Measurements from ENCODE around the gene L3MBTL3.

L3MBTL3 gene
- 41.0 to 52.1 reads per million in 2 donors for total RNA-seq

DNA sequence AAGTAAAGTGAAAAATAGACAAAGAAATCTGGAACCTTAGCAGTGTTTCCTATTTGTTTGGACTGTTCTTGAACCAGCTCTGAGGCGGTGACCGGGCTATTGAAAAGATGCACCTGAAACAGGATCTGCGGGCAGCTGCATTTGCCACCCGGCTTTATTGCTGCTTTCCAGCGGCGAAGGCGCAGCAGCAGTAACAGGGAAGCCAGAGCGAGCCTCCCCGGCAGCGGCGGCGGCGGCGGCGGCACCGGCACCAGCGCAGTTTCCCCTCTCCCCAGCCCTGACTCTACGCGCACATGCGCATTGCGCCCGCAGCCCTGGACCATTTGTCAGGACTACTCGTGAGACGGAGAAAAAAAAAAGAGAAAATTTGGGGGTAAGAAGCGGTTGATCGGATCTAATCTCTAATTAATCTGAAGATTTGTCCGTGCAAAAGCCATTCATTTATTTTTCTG lies at the start of gene L3MBTL3:
Gene L3MBTL3, plus strand, starts transcription at position 290 of the 452 bp plus-strand sequence. CDS start 24,119 bp downstream, outside the sequence.
- peak; percentile 82 for DNase-seq

DNA sequence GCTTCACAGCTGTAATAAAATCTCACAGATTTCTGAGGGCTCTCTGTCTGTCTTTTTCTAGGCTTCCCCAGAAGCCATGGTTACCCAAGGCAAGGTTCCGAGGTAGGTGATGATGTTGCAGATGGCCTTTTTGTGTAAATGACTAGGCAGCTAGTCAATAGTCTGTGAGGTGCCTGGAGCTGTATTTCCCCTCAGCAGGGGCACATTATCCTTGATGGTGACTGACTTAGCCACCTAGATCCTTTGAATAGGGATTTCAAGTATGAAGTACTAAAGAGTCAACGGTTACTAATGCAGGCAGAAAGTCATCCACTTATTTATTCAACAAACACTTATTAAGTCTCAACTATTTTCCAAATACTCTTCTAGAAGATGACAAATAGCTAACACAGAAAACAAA lies 49.3 kb upstream of the L3MBTL3 start:
- DNase-seq, result no peak

DNA sequence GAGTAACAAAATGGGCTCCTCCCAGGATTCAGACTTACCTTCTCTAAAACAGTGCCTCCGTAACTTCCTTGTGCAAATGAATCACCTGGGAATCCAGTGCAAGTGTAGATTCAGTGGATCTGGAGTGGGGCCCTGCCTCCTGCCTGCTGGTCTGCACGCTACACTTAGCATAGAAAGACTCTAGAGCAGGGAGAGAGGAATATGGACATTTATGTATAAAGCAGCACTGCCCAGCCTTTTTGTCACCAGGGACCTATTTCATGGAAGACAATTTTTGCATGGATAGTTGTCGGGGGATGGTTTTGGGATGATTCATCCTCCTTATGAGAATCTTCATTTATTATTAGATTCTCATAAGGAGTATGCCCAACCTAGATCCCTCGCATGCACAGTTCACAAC lies 42.3 kb upstream of the L3MBTL3 start:
- DNase-seq, result no peak

DNA sequence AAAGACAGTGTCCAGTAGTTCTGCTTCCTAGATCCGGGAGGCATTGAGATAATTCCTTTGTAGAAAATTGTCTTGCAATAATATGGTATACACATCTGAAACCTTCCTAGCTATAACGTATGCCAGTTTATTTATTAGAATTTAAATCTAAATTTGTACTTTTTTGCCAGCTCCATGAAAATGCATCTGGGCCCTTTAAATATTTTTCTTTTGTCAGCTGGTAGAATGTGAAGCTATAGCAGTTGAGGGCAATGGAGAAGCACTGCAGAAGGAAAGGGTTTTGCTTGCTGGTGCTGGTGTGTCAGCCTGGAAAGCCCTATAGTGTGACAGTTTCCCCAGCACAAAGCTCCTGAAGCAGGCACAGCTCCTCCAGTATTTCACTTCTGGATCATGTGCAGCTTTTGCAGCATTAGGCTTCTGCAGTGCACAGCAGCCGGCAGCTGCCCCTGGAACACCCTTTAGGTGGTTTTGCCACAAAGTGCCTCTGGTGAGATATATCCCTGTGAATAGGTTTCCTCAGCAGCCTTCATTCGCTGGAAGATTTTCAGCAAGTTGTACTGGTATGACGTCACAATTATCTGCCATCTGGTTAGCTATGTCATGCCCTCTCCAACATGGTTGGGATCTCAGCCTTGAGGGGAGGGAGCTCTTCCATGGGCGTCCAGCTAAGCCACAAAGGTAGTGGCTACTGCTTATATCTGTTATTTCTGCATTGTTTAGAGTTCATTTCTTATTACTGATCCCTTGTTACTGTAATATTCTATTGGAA lies 40.0 kb upstream of the L3MBTL3 start:
- DNase-seq, result no peak

DNA sequence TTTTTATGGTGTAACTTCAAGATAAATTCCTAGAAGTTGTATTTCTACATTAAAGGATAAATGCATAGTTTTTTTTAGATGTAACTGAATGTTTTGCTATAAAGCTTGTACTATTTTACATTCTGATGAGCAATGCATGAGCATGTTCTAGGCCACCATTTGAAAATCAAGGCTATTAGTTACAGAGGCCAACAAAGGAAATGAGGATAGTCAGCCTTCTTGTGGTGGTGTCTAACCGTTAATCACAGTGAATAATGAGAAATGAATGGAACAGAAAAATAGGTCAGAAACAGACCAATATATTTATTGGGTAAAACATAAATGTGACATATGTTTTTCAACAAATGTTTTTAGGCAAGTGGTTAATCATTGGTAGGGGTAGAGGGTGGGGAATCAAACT lies 37.6 kb upstream of the L3MBTL3 start:
- DNase-seq, result no peak

DNA sequence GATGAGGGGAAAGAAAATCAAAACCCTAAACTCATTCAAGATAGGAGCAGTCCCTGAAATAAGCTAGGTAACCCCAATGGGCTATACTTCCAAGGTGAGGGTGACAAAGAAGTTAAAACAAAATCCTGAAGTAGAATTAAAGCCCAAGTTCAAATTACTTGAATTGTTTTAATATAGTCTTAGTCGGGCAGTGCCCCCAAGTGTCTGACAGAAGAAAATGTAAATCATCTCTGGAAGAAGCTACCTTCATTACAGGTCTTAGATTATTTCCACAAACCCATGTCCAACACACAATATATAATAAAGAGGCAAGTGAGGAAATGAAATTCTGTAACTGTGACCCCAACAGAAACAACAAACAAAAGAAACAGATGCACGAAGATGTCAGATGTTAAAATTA lies 36.8 kb upstream of the L3MBTL3 start:
- no peak for DNase-seq

DNA sequence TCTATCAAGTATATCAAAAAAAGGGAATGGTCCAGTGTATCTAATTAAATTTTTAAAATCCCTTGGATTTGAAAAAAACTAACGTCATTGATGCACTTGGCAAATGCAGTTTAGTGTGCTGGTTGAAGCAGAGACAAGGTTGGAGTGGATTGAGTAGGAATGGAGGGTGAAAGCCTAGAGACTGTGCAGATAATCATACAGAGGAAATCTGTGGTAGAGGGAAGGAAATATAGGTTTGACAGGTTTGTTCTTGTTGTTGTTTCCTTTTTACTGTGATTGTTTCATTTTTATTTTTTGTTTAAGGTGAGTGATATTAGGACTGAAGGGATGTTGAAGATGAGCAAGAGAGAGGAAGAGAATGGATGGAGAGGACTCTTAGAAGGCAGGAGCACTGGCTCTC lies 29.0 kb upstream of the L3MBTL3 start:
- no peak for DNase-seq

DNA sequence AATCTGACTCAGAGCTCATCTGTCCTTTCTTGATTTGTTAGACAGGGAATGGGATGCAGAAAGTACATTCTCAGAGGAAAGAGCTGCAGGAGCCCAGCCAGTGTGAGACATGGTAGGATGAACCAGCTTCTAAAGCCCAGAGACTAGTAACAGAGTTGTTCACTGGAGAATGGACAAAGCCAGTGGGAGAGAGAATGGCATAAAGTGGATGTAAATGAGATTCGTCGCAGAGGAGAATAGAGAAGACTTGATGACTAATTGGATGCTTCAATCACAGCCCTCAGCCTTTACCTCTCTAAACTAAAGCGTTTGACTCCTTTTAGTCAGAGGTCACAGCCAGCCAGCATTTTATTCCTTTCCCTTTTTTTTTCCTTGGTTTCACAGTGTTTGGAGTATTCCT lies 25.5 kb upstream of the L3MBTL3 start:
- DNase-seq, result no peak

DNA sequence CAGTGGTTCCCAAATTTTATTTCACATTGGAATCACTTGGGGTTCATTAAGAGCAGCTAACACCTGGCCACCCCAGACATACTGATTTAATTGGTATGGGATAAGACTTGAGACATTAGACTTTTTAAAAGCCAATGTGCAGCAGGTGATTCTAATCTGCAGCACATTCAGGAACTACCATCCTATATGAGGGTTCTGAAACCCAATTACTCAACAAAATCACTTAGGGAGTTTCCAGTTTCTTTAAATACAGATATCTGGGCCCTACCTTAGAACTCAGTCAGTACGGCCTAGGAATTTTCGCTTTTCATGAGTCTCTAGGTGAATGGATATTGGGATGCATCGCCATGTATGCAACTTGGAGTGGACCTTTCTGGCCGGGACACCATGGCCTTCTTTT lies 24.0 kb upstream of the L3MBTL3 start:
- no peak for DNase-seq

DNA sequence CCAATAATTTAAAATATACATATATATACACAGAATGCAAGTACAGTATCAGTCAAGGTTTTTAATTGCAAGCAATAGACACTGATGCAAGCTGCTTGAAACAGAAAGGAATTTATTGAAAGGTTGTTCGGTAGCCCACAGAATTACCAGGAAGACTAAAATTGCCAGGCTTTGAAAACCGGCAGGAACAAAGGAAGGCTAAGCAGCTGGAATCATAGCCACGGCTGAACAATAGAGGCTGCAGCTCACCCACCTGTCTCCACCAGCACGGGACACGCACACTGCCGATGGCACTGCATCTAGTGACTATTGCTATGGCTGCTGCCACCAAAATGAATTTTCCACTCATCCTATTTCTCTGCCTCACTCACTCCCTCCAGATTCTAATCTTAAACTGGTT lies 22.0 kb upstream of the L3MBTL3 start:
- DNase-seq, result no peak

DNA sequence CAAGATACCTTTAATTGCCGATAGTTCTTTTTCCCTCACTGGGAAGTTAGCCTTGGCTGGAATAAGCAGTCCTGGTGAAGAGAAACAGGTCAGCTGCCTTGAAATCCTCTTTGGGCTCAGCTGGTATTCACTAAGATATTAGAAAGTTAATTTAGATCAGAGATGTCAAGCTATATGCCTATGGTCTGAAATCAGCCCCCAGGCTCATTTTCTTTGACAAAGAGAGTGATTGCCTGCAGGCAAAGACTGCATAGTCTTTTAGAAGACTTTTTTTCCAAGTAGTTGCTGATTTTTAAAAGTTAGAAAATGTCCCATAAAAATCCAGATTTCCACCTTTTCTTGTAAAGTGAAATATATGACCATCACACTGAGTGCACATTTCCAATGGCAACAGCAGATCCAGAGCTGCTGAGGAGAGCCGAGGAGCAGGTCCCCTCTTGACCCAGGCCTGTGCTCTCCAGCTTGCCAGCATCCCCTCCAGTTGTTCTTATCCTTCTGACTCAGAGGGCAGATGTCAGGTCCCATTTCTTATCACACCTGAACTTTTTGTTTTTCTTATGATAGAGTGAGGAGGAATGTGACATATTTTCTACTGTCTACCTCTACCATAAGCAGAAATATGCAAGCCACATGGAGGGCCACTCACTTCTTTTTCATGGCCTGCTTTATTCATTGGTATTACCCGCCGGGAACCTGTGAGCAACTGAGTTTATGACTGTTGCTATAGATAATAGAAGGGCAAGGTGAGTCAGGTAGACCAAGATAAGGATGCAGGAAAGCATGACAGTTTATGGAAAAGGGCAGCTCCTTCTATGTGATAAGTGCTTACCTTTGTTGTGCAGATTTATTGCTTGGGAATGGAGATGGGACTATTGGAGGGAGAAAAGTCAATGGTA lies 17.6 kb upstream of the L3MBTL3 start:
- no peak for DNase-seq

DNA sequence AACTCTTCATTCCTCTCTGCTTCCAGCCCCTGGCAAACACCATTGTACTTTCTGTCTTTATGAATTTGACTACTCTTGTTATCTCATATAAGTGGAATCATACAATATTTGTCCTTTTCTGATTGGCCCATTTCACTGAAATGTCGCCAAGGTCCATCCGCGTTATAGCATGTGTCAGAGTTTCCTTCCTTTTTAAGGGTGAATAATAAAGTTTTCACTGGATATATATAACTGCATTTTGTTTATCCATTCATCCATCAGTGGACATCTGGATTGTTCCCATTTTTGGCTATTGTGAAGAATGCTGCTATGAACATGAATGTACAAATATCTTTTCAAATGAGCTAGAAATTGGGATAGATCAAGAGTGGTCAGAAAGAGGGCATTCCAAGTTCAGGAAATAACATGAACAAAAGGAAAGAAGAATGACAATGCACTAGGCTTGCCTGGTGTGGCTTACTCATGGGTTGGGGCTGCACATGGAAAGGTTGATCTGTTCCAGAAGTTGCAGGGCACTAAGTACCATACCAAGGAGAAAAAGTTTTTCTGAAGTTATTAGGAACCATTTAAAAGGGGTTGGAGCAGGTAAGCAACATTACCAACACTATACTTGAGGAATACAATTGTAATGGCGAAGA lies 10.0 kb upstream of the L3MBTL3 start:
- DNase-seq, result no peak

DNA sequence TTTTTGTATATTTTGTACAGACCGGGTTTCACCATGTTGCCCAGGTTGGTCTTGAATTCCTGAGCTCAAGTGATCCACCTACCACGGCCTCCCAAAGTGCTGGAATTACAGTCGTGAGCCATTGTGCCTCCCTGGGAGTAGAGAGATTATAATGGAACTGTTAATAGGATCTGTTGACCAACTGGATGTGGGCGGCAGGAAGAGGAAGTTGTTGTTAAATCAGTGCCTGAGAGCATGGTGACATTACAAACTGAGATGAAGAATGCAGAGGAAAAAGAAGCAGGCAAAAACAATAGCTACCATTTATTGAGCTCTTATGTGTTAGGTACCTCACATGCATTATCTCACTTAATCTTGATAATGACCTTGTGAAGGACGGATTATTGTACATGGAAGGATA lies 9.2 kb upstream of the L3MBTL3 start:
- no peak for DNase-seq

DNA sequence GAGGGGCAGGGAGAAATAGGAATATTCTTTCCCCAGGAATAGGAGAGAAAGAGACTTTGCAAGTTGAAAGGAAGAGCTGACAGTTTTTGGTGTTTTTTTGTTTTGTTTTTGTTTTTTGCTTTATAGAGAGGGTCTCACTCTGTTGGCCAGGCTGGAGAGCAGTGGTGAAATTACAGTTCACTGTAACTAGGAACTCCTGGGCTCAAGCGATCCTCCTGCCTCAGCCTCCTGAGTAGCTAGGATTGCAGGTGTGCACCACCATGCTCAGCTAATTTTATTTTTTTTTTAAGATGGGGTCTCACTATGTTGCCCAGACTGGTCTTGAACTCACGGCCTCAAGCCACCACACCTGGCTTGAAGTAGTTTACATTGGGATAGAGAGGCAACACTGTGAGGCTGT lies 8.0 kb upstream of the L3MBTL3 start:
- DNase-seq, result no peak

DNA sequence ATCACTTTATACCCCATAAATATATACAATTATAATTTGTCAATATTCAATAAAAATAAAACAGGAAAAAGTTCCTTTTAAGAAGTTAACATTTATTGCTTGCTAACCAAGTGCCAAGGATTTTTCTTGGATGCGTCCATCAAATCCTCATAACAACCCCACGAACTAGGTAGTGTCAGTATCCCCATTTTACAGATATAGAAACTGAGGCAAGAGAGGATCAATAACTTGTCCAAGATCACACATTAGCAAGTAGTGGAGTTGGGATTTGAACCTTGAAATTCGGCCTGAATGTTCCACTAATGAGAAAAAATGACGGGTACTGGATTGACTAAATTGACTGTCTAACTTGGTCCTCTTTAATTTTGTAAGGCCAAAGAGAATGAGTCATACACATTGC lies 5.7 kb upstream of the L3MBTL3 start:
- DNase-seq, result no peak

DNA sequence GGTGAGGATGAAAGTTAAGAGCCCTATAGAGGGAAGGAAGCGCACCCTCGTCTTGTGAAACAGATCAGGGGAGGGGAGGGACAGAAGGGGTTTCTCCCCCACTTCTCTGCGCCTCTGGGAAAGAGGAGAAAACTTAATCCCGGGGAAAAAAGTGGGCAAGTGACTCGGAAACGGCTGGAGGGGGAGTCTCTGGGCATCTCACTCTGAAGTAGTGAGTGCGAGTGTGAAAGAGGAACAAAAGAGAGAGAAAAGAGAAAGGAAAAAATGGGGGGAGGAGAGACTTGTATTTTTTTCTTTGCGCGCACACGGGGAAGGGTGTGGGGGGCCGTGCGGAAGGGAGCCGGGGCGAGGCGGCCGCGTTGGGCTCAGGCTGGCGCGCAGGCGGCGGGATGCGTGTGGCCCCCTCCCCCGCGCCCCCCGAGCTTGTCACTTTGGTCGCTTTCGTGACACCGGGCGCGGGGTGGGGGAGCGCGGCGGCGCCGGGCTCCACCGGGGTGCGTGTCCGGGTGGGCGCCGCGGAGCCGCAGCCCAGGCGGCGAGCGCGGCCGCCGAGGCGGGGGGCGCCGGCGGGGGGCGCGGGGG lies 454 bp downstream of the L3MBTL3 start:
- DNase-seq, result peak; percentile 26

DNA sequence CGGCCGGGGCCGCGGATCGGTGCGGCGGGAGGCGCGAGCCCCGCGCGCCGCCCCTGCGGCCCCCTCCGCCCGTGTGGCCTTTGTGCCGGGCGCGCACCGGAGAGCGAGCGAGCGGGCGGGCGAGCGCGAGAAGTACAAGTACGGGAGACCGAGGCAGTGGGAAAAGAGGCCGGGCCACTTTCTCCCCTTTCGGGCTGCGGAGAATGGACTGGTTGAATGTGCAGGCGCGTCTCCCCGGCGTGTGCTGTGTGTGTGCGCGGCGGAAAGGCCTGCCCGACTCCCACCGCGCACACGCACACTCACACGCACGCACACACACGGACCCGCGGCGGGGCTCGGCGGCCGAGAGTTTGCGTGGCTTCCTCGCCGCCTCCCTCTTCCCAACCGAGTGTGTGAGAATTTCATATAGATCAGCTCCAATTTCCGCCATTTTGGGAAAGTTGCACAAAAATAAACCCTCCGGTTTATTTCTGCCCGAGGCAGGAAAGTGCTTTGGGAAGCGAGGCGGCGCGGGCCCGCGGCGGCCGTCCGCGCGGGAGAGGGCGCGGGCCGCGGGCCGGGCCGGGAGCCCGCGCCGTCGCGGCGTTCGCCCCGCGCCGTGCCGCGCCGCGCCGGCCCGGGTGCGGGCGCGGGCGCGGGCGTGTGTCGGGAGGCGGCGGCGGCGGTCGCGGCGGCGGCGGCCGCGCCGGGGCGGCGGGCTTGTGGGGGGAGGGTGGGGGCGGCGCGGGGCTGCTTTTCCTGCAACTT lies 1.1 kb downstream of the L3MBTL3 start:
- DNase-seq, result peak; percentile 27

DNA sequence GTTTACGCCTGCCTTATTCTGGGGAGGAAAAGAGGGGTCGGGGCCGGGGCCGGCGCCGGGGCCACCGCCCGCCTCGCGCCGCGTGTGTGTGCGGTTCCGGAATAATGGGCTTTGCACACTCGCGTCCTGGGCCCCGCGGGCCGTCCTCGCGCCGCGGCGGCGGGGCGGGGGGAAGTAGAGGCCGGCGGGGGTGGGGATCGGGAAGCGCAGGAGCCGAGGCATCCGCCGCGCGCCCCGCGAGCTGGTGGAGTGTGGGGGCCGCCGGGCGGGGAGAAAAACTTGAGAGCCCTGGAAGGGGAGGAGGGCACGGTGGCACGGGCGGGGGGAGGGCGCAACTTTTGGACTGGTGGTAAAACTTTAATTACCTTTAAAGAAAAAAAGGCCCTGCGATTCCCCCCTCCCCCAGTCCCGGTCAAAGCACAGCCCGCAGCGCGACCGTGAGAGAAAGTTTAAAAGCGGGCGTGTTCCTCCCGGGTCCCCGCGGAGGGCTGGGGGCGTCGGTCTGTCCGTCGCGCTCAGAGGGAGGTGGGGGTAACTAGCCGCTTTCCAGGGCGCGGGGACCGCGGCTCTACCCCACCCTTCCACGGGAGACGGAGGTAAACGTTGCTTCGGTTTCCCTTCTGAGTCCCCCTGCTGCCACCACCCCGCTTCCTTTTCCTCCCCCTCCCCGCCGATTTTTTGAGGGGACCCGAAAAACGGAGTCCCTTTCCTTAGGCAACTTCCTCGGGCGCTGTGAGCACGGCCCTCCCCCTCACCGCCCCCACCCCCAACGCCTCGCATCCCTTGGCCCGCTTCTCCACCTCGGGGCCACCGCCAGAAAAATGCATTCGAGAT lies 1.9 kb downstream of the L3MBTL3 start:
- peak; percentile 38 for DNase-seq

DNA sequence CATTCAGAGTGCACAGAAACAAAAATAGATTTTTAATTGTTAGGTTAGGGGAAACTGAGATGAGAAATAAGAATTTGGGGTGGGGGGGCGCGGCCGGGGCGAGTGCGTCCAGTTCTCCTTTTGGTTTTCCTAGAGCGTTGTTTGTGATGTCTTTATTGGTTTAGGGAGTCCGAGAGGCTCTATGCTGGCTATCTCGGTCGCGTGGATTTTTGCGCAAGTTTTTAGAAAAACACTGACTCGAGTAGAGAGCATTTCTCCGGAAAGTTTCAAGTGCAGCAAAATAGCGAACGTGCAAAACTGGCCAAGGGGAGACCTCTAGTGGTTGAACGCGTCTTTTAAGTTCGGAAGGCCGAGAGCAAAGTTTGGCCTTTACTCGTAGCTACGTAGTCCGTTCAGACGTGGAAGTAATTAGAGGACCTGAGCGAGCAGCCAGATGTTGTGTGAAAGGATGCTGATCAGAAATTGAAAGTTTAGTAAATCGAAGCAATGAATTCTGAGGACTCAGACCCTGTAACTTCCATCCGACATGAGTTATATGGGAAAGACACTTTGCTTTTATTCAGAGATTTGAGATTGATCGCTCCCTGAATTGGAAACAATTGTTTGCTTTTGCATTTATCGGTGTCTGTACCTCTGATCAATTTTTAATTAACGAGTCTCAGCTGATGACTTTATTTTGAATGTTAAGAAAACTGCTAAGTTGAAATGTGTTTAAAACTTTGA lies 2.7 kb downstream of the L3MBTL3 start:
- DNase-seq, result peak; percentile 59

DNA sequence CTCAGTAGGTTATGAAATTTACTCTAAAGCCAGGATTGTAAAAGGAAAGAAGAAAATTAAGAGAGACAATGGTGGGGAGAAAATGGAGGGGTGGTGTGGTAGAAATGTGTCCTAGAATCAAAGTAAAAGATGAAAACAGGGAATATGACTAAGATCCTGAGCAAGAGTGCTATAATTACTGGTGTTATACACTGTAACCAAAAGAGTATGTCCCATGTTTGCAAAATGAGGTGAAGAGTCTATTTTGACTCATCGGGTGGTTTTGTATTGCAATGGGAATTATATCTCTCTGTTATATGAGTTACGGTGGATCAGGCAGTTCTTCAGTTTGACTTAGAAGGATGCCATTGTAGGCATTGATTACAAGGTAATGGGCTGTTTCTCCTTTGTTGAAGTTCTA lies 8.5 kb downstream of the L3MBTL3 start:
- DNase-seq, result no peak

DNA sequence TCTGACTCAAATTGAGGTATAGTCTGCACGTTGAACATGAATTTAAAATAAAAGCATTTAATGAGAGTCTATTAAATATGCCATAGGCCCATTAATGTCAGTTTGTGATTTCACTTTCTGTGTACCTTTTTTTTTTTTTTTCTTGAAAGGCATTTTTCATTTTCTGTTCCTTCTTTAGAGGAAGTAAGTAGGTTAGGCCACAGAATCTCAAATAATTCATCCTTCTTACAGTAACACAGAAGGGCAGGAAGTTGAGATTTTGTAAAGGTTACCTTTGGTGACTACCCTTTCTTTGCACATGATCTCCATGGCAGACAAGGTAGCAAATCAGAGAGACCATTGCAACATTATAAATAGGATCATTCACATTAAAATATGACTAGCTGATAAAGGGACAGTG lies 9.6 kb downstream of the L3MBTL3 start:
- no peak for DNase-seq
